Esophagus squamous epithelium (tissue), 5 donors: ENCODE measurements around the gene JHY. TPM values are rescaled to one million over a fixed set of nuclear protein-coding genes. Genes with fewer than 3 reads are reported as not detected.

Experiments used
- DNase-seq: peaks from one replicate; lab custom pipeline; 2025; lab: John Stamatoyannopoulos, UW
- H3K27ac ChIP-seq, 4 donors: fragments of 200-600 bp; sonication (generic); one replicate each; pipeline ENCODE4 v1.5.1; 2016 to 2019; ENCODE audit warnings: mild to moderate bottlenecking in 1 of 4
- H3K27me3 ChIP-seq, 4 donors: fragments of 200-600 bp; sonication (generic); 1 replicate in 3 of 4; 2 replicates in 1 of 4; pipeline versions ENCODE4 v1.5.1 to v1.6.0; 2017 to 2021; ENCODE audit warnings: antibody characterized with exemption in 1 of 4
- H3K36me3 ChIP-seq, 3 donors: fragments of 200-600 bp; sonication (generic); one replicate each; pipeline ENCODE4 v1.5.1; 2016 to 2019
- H3K4me1 ChIP-seq, 3 donors: fragments of 200-600 bp; sonication (generic); one replicate each; pipeline ENCODE4 v1.5.1; 2017 to 2019
- H3K4me3 ChIP-seq, 4 donors: fragments of 200-600 bp; sonication (generic); 1 replicate in 3 of 4; 2 replicates in 1 of 4; pipeline ENCODE4 v1.5.1; 2016 to 2019; ENCODE audit warnings: mild to moderate bottlenecking in 2 of 4, moderate library complexity in 1 of 4
- H3K9me3 ChIP-seq, 3 donors: fragments of 200-600 bp; sonication (generic); one replicate each; pipeline ENCODE4 v1.5.1; 2016 to 2019
- POLR2A ChIP-seq, 4 donors: fragments of 450-650 bp; IDR thresholded peaks; one replicate each; pipeline ENCODE4 v1.6.1; 2017; ENCODE audit warnings: antibody characterized with exemption in 4 of 4, mild to moderate bottlenecking in 4 of 4, moderate library complexity in 3 of 4
- WGBS, 2 donors: methylation state at CpG; one replicate each; pipeline ENCODE4 v1.1.5; 2018; 5-methylcytosine and 5-hydroxymethylcytosine counted together
- intact Hi-C: fragments of 100-400 bp; cut with DNase I; formaldehyde crosslinking; loops from one replicate; pipeline ENCODE4 v1.15.0; 2022
- total RNA-seq, 4 donors: library from RNA; depleted of rRNA; stranded (reverse); fragments of >200 nt; gene quantifications; one replicate each; pipeline ENCODE4 v1.1.0, GENCODE V29; 2016
- TF ChIP-seq, protein P1 (sequence below), 6 experiments: fragments of 450-650 bp in 4 of 6; fragments of 200-600 bp in 2 of 6; sonication (generic) in 2 of 6; IDR thresholded peaks; one replicate each; pipeline ENCODE4 v1.5.1; 2016 to 2019; ENCODE audit warnings: antibody characterized with exemption in 6 of 6, mild to moderate bottlenecking in 4 of 6, moderate library complexity in 4 of 6
- donor health status: DM: yes; HTN: yes; CAD: no.

Gene JHY
- total RNA-seq, 4 donors from 2014 or later = 0.91 to 3.4 (median 1.2) TPM

DNA sequence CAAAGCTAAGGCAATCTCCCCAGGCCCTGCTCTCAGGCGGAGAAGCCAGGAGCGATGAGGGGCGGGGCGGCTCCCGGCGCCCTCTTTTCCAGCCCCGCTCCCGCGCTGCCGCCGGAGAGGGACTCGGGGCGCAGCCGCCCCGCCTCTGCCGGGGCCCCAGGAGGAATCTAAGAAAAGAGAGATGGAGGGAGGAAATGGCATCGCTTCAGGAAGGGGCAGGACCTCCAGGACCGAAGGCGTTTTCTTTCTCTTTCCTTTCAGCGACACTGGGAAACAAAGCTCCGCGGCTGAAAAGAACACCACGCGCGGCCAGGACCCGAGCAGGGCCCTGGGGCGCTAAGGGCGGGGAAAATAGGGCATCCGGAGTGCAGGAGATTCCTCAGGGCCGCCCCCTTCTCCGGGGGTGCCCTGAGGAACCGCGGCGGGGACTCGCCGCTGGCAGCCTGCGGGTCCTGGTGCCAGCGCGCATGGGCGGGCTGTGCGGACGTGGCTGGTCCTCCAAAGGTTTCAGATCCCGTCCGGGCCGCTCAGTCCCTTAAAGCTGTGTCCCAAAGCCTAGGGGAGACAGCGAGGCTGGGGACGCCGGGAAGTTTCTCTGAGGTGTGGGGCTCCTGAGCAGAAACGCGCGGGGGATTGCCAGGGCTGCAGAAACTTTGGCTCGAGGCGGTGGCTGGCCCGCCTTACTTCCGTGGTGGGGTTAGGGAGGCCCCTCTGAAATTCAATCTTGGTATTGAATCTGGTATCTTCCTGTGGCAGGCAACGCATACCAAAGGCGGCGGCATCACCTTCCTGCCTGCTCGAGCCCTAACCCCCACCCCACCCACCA, 101.8 kb downstream of the JHY start:
- Histone ChIP-seq H3K36me3 (no peaks in the 10 kb centered on the region), H3K27me3 (peaks cover 20 to 94% (median 46%) of the 10 kb centered on the region in 4 donors), H3K9me3 (no peaks in the 10 kb centered on the region), H3K4me3 (peak overlapping the region; percentile 28 to 73 (median 50)), H3K4me1 (peaks cover 11 to 22% (median 12%) of the 10 kb centered on the region in 3 donors), H3K27ac (no peak overlapping the region)
- no peak for DNase-seq
- TF ChIP-seq POLR2A (IDR thresholded peaks at IDR 0.05) = no peak
- TF ChIP-seq, protein P1, sequence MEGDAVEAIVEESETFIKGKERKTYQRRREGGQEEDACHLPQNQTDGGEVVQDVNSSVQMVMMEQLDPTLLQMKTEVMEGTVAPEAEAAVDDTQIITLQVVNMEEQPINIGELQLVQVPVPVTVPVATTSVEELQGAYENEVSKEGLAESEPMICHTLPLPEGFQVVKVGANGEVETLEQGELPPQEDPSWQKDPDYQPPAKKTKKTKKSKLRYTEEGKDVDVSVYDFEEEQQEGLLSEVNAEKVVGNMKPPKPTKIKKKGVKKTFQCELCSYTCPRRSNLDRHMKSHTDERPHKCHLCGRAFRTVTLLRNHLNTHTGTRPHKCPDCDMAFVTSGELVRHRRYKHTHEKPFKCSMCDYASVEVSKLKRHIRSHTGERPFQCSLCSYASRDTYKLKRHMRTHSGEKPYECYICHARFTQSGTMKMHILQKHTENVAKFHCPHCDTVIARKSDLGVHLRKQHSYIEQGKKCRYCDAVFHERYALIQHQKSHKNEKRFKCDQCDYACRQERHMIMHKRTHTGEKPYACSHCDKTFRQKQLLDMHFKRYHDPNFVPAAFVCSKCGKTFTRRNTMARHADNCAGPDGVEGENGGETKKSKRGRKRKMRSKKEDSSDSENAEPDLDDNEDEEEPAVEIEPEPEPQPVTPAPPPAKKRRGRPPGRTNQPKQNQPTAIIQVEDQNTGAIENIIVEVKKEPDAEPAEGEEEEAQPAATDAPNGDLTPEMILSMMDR (IDR thresholded peaks at IDR 0.05) = no peak
- 0 to 1% methylated on average over 10 to 21 of the region's 59 CpGs for WGBS, 2 donors
- intact Hi-C loops = no loop called here

DNA sequence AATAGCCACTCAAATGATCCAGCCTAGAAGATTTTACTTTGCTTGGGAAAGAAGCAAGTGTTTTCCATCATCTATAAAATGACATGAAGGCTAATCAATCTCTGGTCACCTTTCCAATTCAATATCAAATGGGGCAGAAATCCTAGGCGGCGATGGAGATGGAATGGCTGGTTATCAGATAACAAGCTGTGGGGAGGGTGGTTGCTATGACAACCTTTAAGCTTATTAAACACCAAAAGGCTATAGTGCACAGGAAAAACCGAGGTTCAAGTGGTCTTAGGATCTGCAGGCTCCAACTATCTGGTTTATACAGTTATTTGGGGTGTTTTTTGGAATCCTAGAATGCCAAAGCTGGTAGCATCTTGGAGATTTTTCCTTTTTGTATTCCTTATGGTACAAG, 113.0 kb downstream of the JHY start:
- no peaks in the 10 kb centered on the region for H3K36me3 ChIP-seq
- no peak overlapping the region for H3K4me3 ChIP-seq
- DNase-seq = no peak
- WGBS, 2 donors = 36 to 37% methylated on average over 3 of the region's 3 CpGs
- no peaks in the 10 kb centered on the region for H3K9me3 ChIP-seq
- H3K27me3 ChIP-seq = peaks cover 0 to 87% (median 0%) of the 10 kb centered on the region in 4 donors
- no peak for TF ChIP-seq POLR2A (IDR thresholded peaks at IDR 0.05)
- TF ChIP-seq, protein P1 (IDR thresholded peaks at IDR 0.05) = no peak
- H3K4me1 ChIP-seq = no peaks in the 10 kb centered on the region
- intact Hi-C loops = no loop called here
- no peak overlapping the region for H3K27ac ChIP-seq

DNA sequence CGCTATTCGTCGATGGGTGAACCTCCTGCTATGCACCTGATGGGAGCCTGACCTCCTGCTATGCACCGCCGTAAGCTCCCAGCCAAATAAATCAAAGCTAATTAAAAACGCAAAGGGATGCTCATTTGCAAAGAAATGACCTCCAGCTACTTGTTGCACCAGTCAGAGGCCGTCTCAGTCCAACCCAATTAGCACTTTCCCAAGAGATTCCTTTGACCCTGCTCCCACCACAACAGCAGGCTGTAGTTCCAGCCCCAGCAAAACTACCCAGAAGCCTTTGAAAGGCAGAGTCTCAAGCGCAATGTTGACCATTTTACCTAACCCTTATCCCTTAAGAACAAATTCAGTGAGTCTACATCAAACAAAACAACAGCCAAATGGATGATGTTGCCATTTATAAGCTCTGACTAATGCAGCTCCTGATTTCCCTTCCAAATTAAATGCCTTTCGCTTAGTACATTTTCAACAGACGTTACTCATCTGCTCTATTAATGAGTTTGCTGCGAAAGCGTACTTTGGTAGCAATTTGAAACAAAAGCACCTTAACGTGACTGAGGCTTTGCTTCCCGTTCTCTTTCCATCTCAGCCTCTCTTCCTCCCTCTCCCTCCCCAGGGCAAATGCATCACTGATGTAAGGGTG, 116.3 kb downstream of the JHY start:
- no peaks in the 10 kb centered on the region for H3K9me3 ChIP-seq
- no peaks in the 10 kb centered on the region for H3K4me1 ChIP-seq
- peaks cover 0 to 61% (median 0%) of the 10 kb centered on the region in 4 donors for H3K27me3 ChIP-seq
- 37 to 50% methylated on average over 14 of the region's 14 CpGs for WGBS, 2 donors
- intact Hi-C loops = no loop called here
- no peak for TF ChIP-seq POLR2A (IDR thresholded peaks at IDR 0.05)
- TF ChIP-seq, protein P1 (IDR thresholded peaks at IDR 0.05) = no peak
- DNase-seq = no peak
- H3K36me3 ChIP-seq = no peaks in the 10 kb centered on the region
- no peak overlapping the region for H3K27ac ChIP-seq
- H3K4me3 ChIP-seq = no peak overlapping the region

DNA sequence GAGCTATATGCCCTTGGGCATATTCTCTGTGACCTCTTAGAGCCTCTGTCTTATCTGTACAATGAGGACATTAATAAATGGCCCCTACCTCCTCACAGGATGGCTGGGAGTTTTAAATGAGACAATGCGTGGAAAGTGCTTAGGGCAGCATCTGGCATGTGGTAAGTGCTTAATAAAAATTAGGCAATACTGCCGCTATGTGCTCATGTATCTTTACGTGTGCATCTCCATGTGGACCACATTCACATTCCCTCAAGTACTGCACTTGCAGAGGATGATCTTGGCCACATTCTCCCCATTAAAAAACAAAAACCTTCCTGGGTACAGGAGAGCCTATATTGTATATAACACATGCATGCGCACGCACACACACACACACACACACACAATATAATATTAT, 118.2 kb downstream of the JHY start:
- 81 to 84% methylated on average over 4 to 5 of the region's 5 CpGs for WGBS, 2 donors

More for the DNA sequence above, 118.2 kb downstream of the JHY start:
- TF ChIP-seq POLR2A (IDR thresholded peaks at IDR 0.05) = no peak
- TF ChIP-seq, protein P1 (IDR thresholded peaks at IDR 0.05) = no peak
- Histone ChIP-seq H3K4me3 (no peak overlapping the region), H3K27ac (no peak overlapping the region), H3K4me1 (no peaks in the 10 kb centered on the region), H3K36me3 (no peaks in the 10 kb centered on the region), H3K9me3 (no peaks in the 10 kb centered on the region), H3K27me3 (peaks cover 0 to 45% (median 0%) of the 10 kb centered on the region in 4 donors)
- no peak for DNase-seq
- intact Hi-C loops = no loop called here
